Endothelial cell of umbilical vein (primary cell): ENCODE results near the gene PNMA8A.

Source experiments
- CTCF ChIP-seq, 2 donors: IDR thresholded peaks; 1 replicate in 1 of 2; 2 replicates in 1 of 2; pipeline ENCODE4 v1.5.1; 2011; ENCODE audit warnings: low read length in 2 of 2, mild to moderate bottlenecking in 2 of 2, moderate library complexity in 2 of 2, control low read depth in 1 of 2, inconsistent platforms in 1 of 2, low read depth in 1 of 2; ENCODE audit not compliant: insufficient read depth in 1 of 2; ENCODE audit errors: extremely low read depth in 1 of 2
- EZH2 ChIP-seq: IDR thresholded peaks from 2 replicates; pipeline ENCODE4 v1.6.1; 2012; ENCODE audit warnings: borderline replicate concordance, low read depth, mild to moderate bottlenecking, moderate library complexity, low read length, inconsistent platforms; ENCODE audit not compliant: severe bottlenecking
- GATA2 ChIP-seq: IDR thresholded peaks from 2 replicates; pipeline ENCODE4 v1.7.0; 2011; ENCODE audit warnings: low read depth, mild to moderate bottlenecking, moderate library complexity, mixed read lengths, low read length; ENCODE audit not compliant: insufficient read length, insufficient read depth
- MYC ChIP-seq: IDR thresholded peaks from one replicate; pipeline ENCODE4 v1.6.1; 2011; ENCODE audit warnings: mild to moderate bottlenecking, low read depth, low read length
- POLR2A ChIP-seq: IDR thresholded peaks from 2 replicates; pipeline ENCODE4 v1.6.1; 2012; ENCODE audit warnings: low read depth, mild to moderate bottlenecking, control low read depth, low read length
- POLR2AphosphoS5 ChIP-seq: IDR thresholded peaks from 2 replicates; pipeline ENCODE4 v1.6.1; 2012; ENCODE audit warnings: low read depth, mild to moderate bottlenecking, control low read depth, low read length, moderate library complexity; ENCODE audit not compliant: insufficient read depth

GRCh38 chr19:46494146-46494940 is 23.0 kb upstream of the PNMA8A start:
- no peak for TF ChIP-seq CTCF (IDR thresholded peaks at IDR 0.05; ENCODE audit: extremely low read depth in 1 of 2, insufficient read depth in 1 of 2, low read depth in 1 of 2, low read length in 2 of 2)
- peak; percentile 98 for TF ChIP-seq EZH2
- TF ChIP-seq POLR2A: no peak
- TF ChIP-seq POLR2AphosphoS5: no peak
- no peak for TF ChIP-seq MYC
- TF ChIP-seq GATA2: no peak
